ENCODE data around the gene DYRK1A.
"Not testable (repeated sequence)": the region's sequence is repeated elsewhere in the genome, so short reads cannot be mapped to it uniquely, and the experiment has no call there.

Gene DYRK1A

DNA sequence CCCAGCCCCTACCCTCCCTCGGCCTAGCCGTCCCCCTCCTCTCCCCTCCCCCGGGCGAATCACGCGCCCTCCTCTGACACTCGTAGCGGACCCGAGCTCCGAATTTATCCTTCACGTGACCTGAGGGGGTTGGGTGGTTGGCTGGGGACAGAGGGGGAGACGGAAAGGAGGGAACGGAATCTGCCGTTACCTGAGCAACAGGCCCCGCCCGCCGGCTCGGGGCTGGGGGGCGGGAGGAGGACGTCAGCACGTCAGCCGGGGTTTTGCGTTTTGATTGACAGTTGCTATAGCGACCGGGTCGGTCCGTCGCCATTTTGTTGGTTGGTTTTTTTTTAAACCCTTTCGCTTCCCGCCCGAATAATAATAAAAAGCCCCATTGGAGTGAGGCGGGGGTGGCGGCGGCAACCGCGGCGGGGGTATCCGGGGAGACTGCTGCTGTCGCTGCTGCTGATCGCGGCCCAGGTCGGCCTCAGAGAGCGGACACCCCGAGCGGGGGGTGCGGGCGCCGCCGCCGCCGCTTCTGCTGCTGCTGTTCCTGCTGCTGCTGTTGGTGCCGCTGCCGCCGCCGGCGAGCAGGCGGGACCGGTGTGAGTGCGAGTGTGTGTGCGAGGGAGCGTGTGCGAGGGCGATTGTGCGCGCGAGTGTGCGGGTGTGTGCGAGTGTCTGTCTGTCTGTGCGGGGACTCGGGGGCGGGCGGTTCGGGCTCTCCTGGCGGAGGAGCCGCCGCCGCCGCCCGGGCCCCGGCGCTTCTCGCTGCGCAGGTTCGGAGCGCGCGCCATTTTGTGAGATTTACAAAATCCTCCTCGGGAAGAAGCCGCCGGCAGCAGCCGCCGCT is at the start of gene DYRK1A:
TSS of gene DYRK1A (plus strand) at position 292 of the 835 bp plus-strand sequence. CDS start 53,602 bp downstream, outside the sequence.
- peak; percentile 100 for DNase-seq

DNA sequence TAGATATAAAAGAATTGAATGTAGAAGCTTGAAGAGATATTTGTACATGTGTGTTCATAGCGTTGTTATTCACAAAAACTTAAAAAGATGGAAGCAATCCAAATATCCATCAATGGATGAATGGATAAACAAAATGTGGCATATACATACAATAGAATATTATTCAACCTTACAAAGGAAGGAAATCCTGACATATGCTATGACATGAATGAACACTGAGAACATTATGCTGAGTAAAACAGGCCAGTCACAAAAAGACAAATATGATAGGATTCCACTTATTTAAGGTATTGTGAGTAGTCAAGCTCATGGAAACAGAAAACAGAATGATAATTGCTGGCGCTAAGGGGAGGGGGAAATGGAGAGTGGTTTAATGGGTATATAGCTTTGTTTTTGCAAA is 47.0 kb upstream of the DYRK1A start:
- DNase-seq, result no peak

DNA sequence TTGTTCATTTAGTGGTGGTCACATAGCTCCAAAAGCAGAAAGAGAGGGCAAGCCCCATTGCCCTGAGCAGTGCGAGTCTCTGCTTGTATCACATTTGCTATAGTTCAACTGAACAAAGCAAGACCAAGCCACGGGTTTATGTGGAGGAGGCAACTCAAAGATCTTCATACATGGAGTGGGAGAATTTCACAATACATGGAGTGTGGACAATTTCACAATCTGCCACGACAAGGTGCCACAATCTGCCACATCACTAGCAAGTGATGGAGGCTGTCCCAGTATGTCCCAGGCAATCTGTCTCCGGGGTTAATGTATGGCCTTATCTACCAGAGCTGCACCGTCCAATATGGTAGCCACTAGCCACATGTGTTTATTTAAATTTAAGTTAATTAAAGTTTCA is 44.5 kb upstream of the DYRK1A start:
- no peak for DNase-seq

DNA sequence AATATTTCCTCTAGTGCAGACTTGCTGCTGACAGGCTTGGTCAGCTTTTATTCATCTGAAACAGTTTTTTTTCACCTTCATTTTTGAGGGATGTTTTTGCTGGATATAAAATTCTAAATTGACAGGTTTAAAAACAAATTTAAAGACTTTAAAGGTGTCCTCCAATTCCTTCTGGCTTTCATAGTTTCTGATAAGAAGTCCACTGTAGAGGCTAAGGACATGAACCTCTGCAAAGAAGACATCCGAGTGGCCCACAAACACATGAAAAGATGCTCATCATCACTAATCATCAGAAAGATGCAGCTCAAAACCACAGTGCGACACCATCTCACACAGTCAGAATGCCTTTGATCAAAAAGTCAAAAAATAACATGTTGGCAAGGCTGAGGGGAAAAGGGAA is 42.0 kb upstream of the DYRK1A start:
- DNase-seq, result no peak

DNA sequence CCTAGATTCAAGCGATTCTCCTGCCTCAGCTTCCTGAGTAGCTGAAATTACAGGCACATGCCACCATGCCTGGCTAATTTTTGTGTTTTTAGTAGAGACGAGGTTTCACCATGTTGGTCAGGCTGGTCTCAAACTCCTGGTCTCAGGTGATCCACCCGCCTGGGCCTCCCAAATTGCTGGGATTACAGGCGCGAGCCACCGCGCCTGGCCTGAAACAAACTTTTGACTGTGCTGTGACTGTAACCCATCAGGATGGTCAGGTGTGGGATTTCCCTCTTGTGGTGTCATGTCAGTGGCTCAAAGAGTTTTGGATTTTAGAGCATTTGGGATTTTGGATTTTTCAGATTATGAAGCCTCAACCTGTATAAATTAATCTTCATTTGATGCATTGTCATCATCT is 38.4 kb upstream of the DYRK1A start:
- not testable (repeated sequence) for DNase-seq

DNA sequence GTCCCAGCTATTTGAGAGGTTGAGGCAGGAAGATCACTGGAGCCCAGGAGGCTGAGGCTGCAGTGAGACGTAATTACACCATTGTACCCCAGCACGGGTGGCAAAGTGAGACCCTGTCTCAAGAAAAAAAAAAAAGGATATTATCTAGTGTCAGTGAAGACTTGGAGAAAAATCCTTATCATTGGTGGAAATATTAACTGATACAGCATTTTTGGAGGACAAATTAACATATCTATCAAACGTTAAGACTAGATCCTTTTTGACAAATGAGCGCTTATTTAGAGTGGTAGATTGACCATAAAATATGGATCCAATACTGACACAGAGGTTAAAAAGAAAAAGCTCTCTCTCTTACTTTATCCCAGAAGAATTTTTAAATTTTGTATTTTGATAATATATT is 35.2 kb upstream of the DYRK1A start:
- no peak for DNase-seq

DNA sequence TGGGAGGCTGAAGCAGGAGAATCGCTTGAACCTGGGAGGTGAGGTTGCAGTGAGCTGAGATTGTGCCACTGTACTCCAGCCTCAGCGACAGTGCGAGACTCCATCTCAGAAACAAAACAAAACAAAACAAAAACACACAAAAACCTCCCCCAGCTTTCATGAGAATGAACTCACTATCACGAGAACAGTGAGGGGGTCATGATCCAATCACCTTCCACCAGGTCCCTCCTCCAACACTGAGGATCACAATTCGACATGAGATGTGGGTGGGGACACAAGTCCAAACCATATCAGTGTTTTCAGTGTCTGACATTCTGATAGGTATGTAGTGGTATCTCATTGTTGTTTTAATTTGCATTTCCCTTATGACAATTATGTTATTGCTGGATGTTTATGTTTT is 31.5 kb upstream of the DYRK1A start:
- no peak for DNase-seq

DNA sequence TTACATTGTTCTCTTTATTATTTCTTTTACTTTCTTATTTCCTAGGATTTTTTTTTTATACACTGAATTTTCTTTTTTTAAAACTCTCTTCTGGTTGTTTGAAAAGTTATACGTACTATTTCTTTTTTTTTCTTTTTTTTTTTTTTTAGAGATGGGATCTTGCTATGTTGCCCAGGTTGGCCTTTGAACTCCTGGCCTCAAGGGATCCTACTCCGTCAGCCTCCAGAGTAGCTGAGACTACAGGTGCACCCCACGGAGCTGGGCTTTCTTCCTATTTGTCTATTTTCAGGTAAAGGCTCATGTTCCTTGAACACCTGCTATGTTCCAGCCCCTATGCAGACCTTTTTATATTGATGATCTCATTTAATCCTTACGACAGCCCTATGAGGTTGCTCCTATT is 29.4 kb upstream of the DYRK1A start:
- DNase-seq, result no peak

DNA sequence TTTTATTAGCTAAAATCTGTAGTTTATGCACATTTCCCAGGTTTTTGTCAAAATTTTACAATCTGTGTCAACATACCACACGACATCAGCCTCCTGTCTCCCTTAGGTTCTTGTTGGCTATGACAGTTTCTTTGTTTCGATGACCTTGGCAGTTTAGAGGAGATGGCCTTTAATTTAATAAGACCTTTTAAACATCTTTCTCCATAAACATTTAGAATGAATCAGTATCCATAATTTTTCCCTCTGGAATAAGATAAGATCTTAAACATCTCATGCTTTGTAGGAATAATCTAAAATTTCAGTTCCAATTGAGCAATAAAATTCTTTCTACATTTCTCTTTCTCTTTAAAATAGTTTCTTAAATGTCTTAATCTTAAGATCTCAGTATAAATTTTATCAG is 28.7 kb upstream of the DYRK1A start:
- no peak for DNase-seq

DNA sequence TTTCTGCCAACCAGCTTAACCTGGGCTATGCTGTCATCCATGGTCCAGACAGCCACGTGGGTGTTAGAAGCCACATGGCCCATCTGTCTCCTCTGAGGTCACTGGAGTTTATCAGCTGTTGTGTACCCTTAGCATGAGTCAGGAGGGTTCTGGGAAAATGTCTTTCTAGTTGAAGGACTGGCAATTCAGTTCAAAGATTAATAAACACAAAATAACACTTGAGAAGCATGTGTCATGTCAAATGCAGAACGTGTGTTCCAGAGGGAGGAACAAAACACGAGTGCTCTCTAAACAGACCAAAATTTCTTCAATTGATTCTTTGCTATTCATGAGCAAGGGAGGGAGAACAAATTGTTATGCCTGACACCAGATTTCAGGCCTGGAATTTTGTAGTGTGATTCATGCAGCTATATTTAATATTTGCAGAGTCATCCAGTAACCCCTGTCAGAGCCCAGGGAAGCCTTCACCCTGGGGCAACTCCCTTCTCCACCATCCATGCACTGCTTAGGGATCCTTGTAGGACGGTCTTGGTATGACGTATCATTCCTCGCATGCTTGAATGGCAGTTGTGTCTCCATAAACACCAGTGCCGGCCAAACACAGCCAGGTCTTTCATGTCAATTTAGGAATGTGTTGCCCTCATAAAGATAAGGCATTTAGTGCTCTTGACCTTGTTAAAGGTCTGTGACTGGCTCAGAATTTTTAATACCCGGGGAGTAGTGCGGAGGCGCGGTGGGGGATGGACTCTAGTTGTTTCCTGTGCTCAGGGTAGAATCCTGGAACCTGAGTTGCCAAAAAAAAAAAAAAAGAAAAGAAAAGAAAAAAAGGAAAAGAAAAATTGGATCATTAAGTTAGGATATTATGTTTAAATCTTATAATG is 27.7 kb upstream of the DYRK1A start:
- DNase-seq, result no peak

DNA sequence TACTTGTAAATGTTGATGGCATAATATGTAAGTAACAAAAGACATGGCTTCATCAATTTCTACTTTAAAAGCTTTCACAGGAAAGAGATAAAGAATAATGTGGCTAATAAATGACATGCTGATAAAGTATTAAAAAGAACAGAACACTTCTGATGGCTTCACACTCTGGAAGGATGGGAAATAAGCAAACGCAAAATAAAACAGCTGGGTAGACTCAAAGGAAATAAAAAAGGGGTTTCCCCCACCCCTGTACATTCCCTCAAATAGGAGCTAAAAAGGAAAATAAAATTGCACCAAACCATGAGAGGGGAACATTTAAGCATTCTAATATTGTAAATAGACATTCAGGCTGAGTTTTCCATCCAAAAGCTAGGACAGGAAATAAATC is 27.0 kb upstream of the DYRK1A start:
- DNase-seq, result no peak

DNA sequence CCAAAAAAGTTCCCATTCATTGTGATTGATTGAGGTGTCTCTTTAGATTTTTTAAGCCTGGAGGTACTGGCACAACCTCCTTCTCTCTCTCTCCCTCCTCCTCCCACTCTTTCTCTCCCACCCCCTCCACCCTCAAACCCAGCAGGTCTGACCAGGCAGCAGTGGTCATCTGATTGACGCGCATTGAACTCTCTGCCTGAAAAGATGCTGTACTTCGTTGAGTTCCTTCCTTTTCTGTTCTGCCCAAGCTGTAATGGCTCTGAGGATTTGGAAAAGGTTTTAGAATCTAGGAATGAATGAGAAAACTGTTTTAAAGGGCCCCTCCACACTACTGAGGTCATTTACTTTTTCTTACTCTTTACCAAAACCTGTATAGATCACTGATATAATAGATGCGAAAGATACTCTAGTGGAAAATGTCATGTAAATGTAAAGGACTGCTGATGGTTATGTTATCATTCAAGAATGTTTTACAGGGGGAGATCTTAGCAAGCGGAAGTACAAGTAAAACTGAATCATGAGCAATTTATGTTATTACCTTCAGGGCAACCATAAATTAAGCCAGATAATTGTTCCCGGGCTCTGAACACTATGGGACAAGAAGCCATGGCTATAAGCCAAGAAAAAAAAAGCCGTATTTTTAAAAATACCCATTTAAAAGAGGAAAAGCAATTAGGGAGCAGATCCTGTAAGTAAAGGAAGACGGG is 25.2 kb upstream of the DYRK1A start:
- no peak for DNase-seq

DNA sequence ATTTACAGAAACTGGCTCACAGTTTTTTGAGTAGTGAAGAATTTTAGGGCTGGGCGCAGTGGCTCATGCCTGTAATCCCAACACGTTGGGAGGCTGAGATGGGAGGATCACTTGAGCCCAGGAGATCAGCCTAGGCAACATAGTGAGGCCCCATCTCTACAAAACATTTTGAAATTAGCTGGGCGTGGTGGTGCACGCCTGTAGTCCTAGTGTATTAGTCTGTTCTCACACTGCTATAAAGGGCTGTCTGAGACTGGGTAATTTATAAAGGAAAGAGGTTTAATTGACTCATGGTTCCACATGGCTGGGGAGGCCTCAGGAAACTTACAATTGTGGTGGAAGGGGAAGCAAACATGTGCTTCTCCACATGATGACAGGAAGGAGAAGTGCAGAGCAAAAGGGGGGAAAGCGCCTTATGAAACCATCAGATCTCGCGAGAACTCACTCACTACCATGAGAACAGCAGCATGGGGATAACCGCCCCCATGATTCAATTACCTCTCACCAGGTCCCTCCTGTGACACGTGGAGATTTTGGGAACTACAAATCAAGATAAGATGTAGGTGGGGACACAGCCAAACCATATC is 24.4 kb upstream of the DYRK1A start:
- DNase-seq, result no peak

DNA sequence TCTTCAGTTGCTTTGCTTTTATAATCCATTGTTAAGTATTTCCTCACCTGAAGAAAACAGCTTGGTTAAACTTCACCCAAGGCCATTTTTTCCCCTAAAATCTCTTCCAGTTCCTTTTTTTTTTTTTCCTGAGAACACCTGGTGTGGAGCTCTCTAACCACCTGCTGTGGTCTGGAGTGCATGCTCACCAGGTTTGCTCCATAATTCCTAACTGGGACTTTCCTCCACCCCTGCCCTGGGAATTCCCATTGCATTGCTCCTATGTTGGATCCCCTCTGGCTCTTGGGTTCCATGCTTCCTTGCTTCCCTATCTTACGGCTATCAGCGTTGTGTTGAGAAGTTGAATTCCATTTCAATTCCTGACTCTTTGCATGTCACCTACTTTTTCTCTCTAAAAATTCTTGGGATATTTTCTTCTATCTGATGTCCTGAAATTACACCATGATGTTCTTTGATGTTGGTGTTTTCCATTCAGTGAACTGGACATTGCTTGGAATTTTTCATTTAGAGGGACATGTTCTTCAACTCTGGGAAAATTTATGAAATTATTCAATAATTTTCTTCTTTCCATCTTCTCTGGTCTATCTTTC is 19.6 kb upstream of the DYRK1A start:
- no peak for DNase-seq

DNA sequence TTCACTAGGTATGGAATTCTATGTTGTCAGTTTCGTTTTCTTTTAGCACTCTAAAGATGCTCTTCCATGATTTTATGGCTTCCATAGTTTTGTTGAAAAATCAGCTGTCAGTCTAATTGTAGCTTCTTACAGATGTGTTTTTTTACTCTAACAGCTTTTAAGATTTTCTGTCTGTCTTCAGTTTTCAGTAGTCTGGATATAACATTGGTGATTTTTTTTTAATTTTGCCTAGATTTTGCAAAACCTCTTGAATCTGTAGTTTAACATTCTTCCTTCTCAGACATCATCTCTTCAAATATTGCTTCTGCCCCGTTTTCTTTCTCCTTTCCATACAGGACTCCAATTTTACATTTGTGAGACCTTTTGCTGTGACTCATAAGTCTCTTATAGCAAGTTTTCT is 17.9 kb upstream of the DYRK1A start:
- DNase-seq, result no peak

DNA sequence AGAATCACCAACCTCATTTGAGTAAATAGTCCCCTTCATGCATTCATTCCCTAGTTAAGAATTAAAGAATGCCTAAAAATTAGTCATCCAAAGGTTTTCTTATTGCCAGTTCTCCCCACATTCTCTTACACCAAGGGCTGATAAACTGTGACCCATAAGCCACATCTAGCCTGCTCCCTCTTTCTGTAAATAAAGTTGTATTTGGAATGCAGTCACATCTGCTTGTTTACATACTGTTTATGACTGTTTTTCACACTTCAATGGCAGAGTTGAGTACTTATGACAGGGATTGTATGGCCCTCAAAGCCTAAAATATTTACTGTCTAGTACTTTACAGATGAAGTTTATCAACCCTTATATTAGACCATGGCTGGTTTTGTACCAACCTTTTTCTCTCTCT is 16.1 kb upstream of the DYRK1A start:
- DNase-seq, result no peak

DNA sequence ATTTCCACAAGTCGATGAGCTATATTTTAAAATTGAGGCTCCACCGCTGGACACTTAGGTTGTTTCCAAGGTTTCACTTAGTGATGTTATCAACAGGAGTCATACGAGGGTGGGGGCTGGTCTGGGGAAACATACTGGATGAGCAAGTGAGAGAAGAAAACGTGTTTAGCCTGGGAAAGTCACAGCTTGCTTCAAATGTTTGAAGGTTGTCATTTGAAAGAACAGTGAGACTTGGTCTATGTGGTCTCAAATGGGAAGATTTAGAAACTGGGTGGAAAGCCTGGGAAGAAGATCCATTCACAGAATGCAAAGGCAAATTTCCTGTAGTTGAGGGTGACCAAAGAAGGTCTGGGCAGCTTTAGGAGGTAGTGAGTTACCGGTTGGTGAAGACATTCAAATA is 9.9 kb upstream of the DYRK1A start:
- DNase-seq, result no peak

DNA sequence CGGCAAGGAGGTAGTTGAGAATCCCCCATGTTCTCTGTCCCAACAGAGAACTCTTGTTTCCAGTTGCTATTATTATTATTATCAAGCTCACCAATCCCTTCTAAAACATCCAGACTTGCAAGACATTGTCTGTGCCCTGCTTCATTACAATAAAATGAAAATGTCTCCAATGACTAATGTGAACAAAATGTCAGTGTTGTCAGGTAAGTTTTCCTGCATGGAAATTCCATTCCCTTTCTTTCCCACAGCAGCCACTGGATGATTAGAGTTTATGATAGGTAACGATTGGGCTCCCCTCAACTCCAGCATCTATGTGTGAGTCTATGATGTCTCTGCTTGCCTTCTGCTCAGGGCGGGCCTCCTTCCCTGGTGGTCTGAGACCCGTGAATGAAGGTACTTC is 8.9 kb upstream of the DYRK1A start:
- DNase-seq, result no peak

DNA sequence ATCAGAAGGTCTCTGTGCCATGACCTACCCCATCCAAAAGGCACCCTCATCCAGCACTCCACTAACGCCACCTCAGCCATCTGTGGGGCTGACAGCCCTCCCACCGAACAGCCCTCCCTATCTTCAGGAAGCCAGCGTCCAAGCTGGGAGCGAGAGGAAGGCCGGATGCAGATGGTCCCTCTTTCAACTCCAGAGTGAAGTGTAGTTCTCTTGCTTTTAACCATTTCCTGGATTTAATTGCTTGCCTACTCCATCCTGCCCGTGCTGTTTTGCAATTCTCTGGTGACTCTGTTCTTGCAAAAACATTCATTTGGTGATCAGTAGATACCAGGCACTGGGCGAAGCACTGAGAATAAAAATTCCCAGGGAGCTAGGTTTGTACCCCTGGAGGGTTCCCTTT is 8.2 kb upstream of the DYRK1A start:
- no peak for DNase-seq

DNA sequence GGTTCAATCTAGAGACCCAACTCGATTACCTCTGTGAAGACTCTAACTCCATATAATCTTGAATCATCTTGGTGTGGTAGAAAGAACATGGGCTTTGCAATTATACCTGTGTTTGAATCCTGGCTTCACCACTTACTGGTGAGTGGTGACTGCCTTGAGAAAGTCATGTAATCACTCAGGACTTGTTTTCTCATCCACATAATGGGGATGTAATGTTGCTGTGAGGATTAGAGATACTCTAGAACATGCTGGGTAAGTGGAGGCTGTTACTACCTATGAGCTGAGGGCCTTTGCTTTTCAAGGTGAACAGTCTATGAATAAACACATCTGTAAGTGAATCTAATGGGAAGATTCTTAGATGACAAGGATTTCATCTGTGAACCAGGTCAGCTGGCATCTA is 2.6 kb upstream of the DYRK1A start:
- no peak for DNase-seq

DNA sequence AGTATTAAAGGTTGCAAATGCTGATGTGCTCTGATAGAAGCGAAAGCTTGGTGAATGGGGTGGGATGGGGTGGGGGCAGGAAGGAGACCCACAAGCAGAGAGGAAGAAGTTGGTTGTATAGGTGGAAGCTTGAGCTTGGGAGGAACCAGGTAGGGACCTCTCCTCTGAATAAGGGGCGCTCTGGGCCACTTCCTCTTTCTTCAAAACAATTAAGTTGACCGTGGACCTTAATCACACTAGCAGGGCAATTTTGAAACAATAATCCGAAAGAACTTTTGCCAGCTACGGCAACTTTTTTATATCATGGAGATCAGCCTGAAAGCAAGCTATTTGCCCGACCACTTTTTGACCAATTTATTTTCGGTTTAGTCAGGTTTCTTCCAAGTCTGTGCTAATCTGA is 1.9 kb upstream of the DYRK1A start:
- DNase-seq, result no peak

Data from NCI-H1092 (cell line).